ENCODE results near the gene EDEM3. TPM values are rescaled to one million over a fixed set of nuclear protein-coding genes. Genes with fewer than 3 reads are reported as not detected.
A peak's percentile ranks its signal among the peaks of the same experiment; 100 is the strongest.

The EDEM3 gene
- total RNA-seq, 3 donors from 2014 or later, result 42.3 to 44.5 (median 43.2) TPM

DNA sequence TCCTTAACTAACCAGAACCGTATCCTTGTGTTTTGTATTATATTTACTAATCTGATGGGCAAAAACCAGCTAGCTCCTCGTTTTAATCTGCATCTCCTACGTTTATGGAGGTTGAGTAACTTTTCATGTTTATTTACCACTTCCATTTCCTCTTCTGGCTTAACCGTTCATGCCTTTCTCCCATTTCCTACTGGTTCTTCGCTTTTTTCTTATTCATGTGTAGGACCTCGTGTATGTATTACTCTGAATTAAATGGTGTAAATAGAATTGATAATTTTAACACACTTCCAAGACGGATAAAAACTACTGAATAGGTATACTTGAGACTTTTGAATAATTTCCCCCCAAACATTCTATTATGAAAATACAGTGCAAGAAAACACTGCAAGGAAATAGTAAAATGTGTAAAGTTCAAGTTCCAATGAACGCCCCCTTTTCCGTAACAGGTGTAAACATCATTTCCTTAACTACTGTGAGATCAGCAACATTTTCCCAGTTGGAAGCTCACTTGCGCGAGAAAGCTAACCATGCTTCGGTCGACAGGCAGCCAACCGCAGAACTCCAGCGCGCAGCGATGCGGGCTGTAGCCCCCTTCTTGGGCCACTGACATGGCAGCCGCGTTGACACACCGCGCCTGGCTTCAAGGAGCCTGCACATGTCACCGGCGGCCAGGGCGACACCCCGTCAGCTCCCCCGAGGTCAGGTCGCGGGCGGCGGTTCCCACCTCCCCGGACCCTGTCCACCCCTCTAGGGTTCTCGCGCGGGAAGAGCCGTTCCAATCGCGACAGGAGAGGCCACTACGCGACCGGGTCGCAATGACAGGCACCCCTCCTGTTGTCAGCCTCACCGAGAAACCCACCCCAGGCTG, 816 bp downstream of the EDEM3 start:
- H3K27ac ChIP-seq, result peak overlapping the region; percentile 94 to 97
- H3K9me3 ChIP-seq, result no peaks in the 10 kb centered on the region
- DNase-seq (ENCODE audit: low spot score in 2 of 2), result peak; percentile 24 to 55
- H3K27me3 ChIP-seq, result no peaks in the 10 kb centered on the region
- intact Hi-C loops (cut with DNase I; ENCODE audit: low total_unique reads), result no loop called here
- no peaks in the 10 kb centered on the region for H3K4me1 ChIP-seq
- H3K4me3 ChIP-seq, result peak overlapping the region; percentile 83 to 97 (median 95)
- TF ChIP-seq, protein P1, sequence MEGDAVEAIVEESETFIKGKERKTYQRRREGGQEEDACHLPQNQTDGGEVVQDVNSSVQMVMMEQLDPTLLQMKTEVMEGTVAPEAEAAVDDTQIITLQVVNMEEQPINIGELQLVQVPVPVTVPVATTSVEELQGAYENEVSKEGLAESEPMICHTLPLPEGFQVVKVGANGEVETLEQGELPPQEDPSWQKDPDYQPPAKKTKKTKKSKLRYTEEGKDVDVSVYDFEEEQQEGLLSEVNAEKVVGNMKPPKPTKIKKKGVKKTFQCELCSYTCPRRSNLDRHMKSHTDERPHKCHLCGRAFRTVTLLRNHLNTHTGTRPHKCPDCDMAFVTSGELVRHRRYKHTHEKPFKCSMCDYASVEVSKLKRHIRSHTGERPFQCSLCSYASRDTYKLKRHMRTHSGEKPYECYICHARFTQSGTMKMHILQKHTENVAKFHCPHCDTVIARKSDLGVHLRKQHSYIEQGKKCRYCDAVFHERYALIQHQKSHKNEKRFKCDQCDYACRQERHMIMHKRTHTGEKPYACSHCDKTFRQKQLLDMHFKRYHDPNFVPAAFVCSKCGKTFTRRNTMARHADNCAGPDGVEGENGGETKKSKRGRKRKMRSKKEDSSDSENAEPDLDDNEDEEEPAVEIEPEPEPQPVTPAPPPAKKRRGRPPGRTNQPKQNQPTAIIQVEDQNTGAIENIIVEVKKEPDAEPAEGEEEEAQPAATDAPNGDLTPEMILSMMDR (IDR thresholded peaks at IDR 0.05), result no peak
- TF ChIP-seq POLR2AphosphoS5 (IDR thresholded peaks at IDR 0.05), result no peak
- TF ChIP-seq POLR2A (IDR thresholded peaks at IDR 0.05), result no peak
- H3K36me3 ChIP-seq, result no peaks in the 10 kb centered on the region

DNA sequence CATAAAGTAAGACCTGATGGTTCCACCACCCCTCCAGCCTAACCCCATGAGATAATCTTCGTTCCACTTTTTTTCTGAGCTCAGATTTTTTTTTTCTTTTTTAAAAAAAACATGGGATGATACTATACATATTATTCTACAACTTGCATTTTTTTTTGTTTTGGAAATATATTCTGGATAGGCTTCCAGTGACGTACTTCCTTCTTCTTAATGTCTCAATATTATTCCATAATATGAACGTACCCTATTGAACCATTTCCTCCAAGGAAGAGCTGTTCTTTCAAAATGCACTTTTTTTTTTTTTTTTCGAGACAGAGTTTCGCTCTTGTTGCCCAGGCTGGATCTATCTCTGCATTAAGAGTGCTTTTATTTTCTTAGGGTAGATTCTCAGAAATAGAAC, 1.5 kb downstream of the EDEM3 start:
- Histone ChIP-seq H3K36me3 (no peaks in the 10 kb centered on the region), H3K27ac (no peak overlapping the region), H3K4me1 (no peaks in the 10 kb centered on the region), H3K4me3 (peak overlapping the region in 2 of 3 donors; percentile 83 to 97), H3K9me3 (no peaks in the 10 kb centered on the region), H3K27me3 (no peaks in the 10 kb centered on the region)
- no peak for DNase-seq (ENCODE audit: low spot score in 2 of 2)
- TF ChIP-seq POLR2A (IDR thresholded peaks at IDR 0.05) (no peak), POLR2AphosphoS5 (IDR thresholded peaks at IDR 0.05) (no peak)
- TF ChIP-seq, protein P1 (IDR thresholded peaks at IDR 0.05), result no peak
- intact Hi-C loops (cut with DNase I; ENCODE audit: low total_unique reads), result no loop called here

DNA sequence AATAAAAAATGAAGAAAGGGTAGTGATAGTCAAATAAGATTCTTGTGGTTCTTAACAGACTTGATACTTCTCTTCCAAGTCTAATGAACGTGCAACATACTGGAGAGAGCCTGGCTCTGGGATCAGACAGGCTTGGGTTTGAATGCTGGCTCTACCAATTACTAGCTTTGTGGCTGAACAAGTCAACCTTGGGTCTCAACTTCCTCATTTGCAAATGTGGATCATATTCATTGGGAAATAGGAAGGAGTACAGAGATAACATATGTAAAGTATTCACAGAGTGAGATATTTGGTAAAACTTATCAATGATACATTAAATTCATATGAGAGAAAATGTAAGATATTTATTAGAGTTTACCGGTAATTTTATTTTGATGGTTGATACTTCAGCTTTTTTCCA, 2.0 kb downstream of the EDEM3 start:
- Histone ChIP-seq H3K4me1 (no peaks in the 10 kb centered on the region), H3K9me3 (no peaks in the 10 kb centered on the region), H3K27ac (no peak overlapping the region), H3K36me3 (no peaks in the 10 kb centered on the region), H3K4me3 (no peak overlapping the region), H3K27me3 (no peaks in the 10 kb centered on the region)
- intact Hi-C loops (cut with DNase I; ENCODE audit: low total_unique reads), result no loop called here
- DNase-seq (ENCODE audit: low spot score in 2 of 2), result no peak
- TF ChIP-seq, protein P1 (IDR thresholded peaks at IDR 0.05), result no peak
- TF ChIP-seq POLR2A (IDR thresholded peaks at IDR 0.05) (no peak), POLR2AphosphoS5 (IDR thresholded peaks at IDR 0.05) (no peak)

DNA sequence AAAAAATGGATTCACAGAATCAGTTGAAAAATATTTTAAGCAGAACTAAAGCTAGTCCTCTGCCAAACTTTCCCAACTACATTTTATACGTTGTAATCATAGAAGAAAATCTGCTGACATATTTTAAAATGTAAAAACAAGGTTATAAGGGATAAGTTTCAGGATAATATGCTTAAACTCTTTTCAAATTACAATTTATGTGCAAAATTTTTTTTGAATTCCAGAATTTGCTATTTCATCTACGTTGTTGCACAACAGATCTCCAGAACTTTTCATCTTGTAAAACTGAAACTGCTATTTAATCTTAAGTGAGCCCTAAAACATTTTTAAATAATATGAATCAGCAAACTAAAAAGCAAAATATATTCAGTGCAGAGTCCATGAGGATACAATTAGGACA, 5.9 kb downstream of the EDEM3 start:
- DNase-seq (ENCODE audit: low spot score in 2 of 2), result no peak
- intact Hi-C loops (cut with DNase I; ENCODE audit: low total_unique reads), result no loop called here
- Histone ChIP-seq H3K4me1 (no peaks in the 10 kb centered on the region), H3K9me3 (no peaks in the 10 kb centered on the region), H3K27ac (no peak overlapping the region), H3K4me3 (no peak overlapping the region), H3K27me3 (no peaks in the 10 kb centered on the region), H3K36me3 (no peaks in the 10 kb centered on the region)
- TF ChIP-seq, protein P1 (IDR thresholded peaks at IDR 0.05), result no peak

DNA sequence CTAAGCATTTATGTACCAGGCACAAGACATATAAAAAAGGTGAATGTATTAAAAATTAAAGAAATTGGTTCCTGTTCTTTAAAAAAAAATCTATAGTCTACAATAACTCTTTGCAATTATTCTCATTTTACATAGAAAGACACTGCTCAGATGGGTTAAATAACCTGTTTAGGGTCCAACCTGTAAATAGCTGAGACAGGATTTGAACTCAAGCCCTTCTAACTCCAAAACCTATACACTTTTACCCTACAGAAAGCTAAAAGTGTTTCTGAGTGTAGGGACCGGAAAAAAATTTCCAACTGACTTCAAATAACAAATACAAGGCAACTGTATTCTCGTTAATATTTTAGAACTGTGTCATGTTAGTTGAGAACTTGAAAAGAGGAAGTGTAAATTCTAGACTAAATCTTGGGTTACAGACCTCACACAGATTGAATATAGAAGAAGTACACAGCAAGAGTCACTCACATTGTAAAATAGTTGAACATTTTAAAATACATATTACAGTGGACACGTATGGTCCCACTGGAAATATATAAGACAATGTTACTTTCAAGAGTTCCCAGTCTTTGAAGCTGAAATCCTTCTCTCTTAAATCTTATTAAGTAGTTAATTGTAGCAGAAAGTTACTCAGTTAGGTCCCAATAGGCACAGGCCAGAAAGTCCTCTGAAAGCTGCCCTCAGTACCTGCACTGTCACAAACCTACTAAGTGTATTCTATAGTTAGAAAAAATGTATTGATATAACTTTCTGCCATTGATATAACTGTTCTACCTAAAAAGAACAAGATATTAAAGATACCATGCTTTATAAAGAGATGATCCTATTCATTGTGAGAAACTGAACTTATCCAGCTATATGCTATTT, 7.3 kb downstream of the EDEM3 start:
- H3K4me3 ChIP-seq, result no peak overlapping the region
- intact Hi-C loops (cut with DNase I; ENCODE audit: low total_unique reads), result no loop called here
- no peaks in the 10 kb centered on the region for H3K9me3 ChIP-seq
- H3K27me3 ChIP-seq, result no peaks in the 10 kb centered on the region
- TF ChIP-seq POLR2A (IDR thresholded peaks at IDR 0.05) (no peak), POLR2AphosphoS5 (IDR thresholded peaks at IDR 0.05) (no peak)
- TF ChIP-seq, protein P1 (IDR thresholded peaks at IDR 0.05), result no peak
- H3K36me3 ChIP-seq, result no peaks in the 10 kb centered on the region
- H3K27ac ChIP-seq, result no peak overlapping the region
- H3K4me1 ChIP-seq, result no peaks in the 10 kb centered on the region
- DNase-seq (ENCODE audit: low spot score in 2 of 2), result no peak

All from breast epithelium (tissue), 4 donors.